Measurements from ENCODE around the gene SCN5A.

The SCN5A gene

GRCh38 chr3:38543586-38543985 lies 105.9 kb downstream of the SCN5A start:
- DNase-seq (ENCODE audit: low spot score), result no peak
- ChIA-PET POLR2A (ENCODE audit: low non-redundant PET) (no interaction called here), CTCF (no interaction called here)
- no peak overlapping the region for H3K27ac ChIP-seq
- TF ChIP-seq CTCF (conservative IDR thresholded peaks at IDR 0.05; ENCODE audit: low read depth), result no peak

- ChIA-PET CTCF (interaction anchor here (0.6 to 0.7 kb wide), 2 partner anchors 109 kb away, joined by 3 read pairs; no protein-coding TSS in a partner anchor), POLR2A (ENCODE audit: low non-redundant PET) (no interaction called here)
- TF ChIP-seq CTCF (conservative IDR thresholded peaks at IDR 0.05; ENCODE audit: low read depth), result no peak
- no peak for DNase-seq (ENCODE audit: low spot score)
- H3K27ac ChIP-seq, result no peak overlapping the region
Measured at GRCh38 chr3:38542401-38543298, 106.8 kb downstream of the SCN5A start.

- ChIA-PET CTCF (interaction anchor here (0.7 kb wide), 1 partner anchor 110 kb away, joined by 3 read pairs; no protein-coding TSS in a partner anchor), POLR2A (ENCODE audit: low non-redundant PET) (no interaction called here)
- DNase-seq (ENCODE audit: low spot score), result no peak
- TF ChIP-seq CTCF (conservative IDR thresholded peaks at IDR 0.05; ENCODE audit: low read depth), result no peak
- no peak overlapping the region for H3K27ac ChIP-seq
Measured at GRCh38 chr3:38541806-38542205, 107.7 kb downstream of the SCN5A start.

- no peak for TF ChIP-seq CTCF (conservative IDR thresholded peaks at IDR 0.05; ENCODE audit: low read depth)
- H3K27ac ChIP-seq, result no peak overlapping the region
- CTCF ChIA-PET, result interaction anchor here (0.6 kb wide), 2 partner anchors 15 to 526 kb away, joined by 3 to 4 read pairs; no protein-coding TSS in a partner anchor
- POLR2A ChIA-PET (ENCODE audit: low non-redundant PET), result no interaction called here
- DNase-seq (ENCODE audit: low spot score), result no peak
Measured at GRCh38 chr3:38538773-38539353, 110.6 kb downstream of the SCN5A start.

- POLR2A ChIA-PET (ENCODE audit: low non-redundant PET), result no interaction called here
- no peak overlapping the region for H3K27ac ChIP-seq
- CTCF ChIA-PET, result no interaction called here
- DNase-seq (ENCODE audit: low spot score), result no peak
- TF ChIP-seq CTCF (conservative IDR thresholded peaks at IDR 0.05; ENCODE audit: low read depth), result no peak
Measured at GRCh38 chr3:38536671-38537070, 112.8 kb downstream of the SCN5A start.

- ChIA-PET POLR2A (ENCODE audit: low non-redundant PET) (no interaction called here), CTCF (no interaction called here)
- no peak for TF ChIP-seq CTCF (conservative IDR thresholded peaks at IDR 0.05; ENCODE audit: low read depth)
- H3K27ac ChIP-seq, result no peak overlapping the region
- no peak for DNase-seq (ENCODE audit: low spot score)
Measured at GRCh38 chr3:38534604-38535003, 114.9 kb downstream of the SCN5A start.

All from RWPE1 (cell line).